Tongue (tissue), 2 donors: ENCODE measurements around the gene SPEF1. TPM values are rescaled to one million over a fixed set of nuclear protein-coding genes. Genes with fewer than 3 reads are reported as not detected.

Experiments
- DNase-seq: peaks from one replicate; pipeline ENCODE4 v3.0.0-alpha.2; 2015
- total RNA-seq: library from RNA; depleted of rRNA; stranded (reverse); fragments of >200 nt; gene quantifications from one replicate; pipeline ENCODE4 v1.2.3, GENCODE V29; 2014

The SPEF1 gene
- total RNA-seq, 1 donor from 2014 or later = not detected

DNA sequence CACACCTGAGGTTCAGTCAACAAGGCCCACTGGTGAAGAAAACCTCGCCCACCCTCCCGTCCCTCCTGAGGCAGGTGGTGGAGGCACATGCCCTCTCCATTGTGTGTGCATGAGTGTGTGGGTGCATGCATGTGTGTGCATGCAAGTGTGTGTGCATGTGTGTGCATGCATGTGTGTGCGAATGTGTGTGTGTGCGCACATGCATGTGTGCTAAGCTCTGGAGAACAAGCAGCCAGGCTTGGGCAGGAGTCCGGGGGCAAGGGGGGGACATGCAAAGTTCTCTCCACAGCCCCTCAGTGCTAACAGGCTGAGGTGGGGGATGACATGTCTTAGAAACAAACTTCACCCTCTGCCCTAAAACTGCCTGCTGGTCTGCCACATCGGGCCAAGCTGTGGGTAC, 51.9 kb downstream of the SPEF1 start:
- DNase-seq = no peak

DNA sequence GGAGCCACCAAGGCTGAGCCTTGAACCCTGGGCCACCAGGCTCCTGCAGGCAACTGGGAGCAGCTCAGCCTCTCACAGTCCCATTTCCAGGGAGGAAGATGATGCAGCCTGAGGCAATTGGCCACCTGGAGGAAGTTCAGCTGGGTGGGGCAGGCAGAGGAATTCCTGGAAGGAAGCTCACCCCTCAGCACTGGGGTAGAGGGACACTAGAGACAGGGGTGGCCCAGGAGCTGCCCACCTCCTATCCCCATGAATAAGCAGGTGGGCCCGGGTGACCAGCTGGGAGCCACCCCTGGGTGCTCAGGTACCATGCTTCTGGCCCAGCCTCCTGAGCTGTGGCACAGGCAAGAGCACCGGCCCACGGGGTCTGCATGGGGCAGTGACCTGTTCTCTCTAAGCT, 52.4 kb downstream of the SPEF1 start:
- no peak for DNase-seq

DNA sequence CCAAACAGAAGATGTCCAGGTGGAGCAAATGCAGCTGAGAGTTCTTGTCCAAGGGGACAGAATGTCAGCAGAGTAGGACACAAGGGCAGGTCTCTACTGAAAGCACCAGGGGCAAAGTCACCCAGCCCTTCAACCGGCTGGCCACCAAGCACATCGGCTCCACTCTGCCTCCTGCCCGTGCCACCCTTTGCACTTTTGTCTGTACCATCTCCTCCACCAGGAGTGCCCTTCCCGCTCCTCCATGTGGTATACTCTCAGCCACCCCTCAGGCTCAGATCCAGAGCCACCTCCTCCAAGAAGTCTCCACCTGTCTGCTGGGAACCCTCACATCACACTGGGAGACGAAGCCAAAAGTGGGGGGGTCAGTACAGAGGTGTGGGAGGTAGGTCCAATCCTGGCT, 52.9 kb downstream of the SPEF1 start:
- DNase-seq = no peak

Other genes starting within 250 kb of the SPEF1 start
- not detected for gene GFRA4, start 118.0 kb downstream of the SPEF1 start, total RNA-seq
- 52.6 TPM for gene ADAM33, start 99.4 kb downstream of the SPEF1 start, total RNA-seq
- 2.2 TPM for gene SIGLEC1, start 68.8 kb downstream of the SPEF1 start, total RNA-seq
- 26.7 TPM for gene HSPA12B, start 48.8 kb downstream of the SPEF1 start, total RNA-seq
- 13.5 TPM for gene ADISSP, start 13.7 kb downstream of the SPEF1 start, total RNA-seq
- gene CENPB, start 5.3 kb upstream of the SPEF1 start, total RNA-seq = 61.1 TPM
- gene CDC25B, start 14.9 kb upstream of the SPEF1 start, total RNA-seq = 52.3 TPM
- gene AP5S1, start 39.1 kb upstream of the SPEF1 start, total RNA-seq = 18.0 TPM
- 21.4 TPM for gene MAVS, start 65.4 kb upstream of the SPEF1 start, total RNA-seq
- gene PANK2, start 107.9 kb upstream of the SPEF1 start, total RNA-seq = 61.4 TPM
- 20.7 TPM for gene RNF24, start 234.1 kb upstream of the SPEF1 start, total RNA-seq